PC-9 (cell line): ENCODE results near the gene AZI2. TPM values are rescaled to one million over a fixed set of nuclear protein-coding genes. Genes with fewer than 3 reads are reported as not detected.

ENCODE experiments used
- BruUV-seq: library from RNA; stranded (reverse); fragments of 400-500 nt; replicated peaks from 2 replicates; lab custom pipeline; 2021; lab: Mats Ljungman, UMichigan
- CTCF ChIA-PET: fragments of 300-600 bp; sonication (Branson Sonifier 250); formaldehyde crosslinking; loops from one replicate; lab custom pipeline; 2022; ENCODE audit warnings: antibody characterized with exemption; lab: Charles Lee
- POLR2A ChIA-PET: fragments of 300-600 bp; sonication (Branson Sonifier 250); formaldehyde crosslinking; loops from one replicate; lab custom pipeline; 2022; ENCODE audit warnings: antibody characterized with exemption; ENCODE audit not compliant: unreplicated experiment; lab: Charles Lee
- DNase-seq, 2 experiments: peaks; one replicate each; pipeline versions ENCODE4 v3.0.0 to v3.0.0-alpha.2; 2015 to 2022; ENCODE audit warnings: mixed read lengths in 1 of 2
- H2AFZ ChIP-seq: fragments of 200-600 bp; sonication (generic); 2 replicates; pipeline ENCODE4 v1.8.1; 2017; ENCODE audit warnings: antibody characterized with exemption
- H3F3A ChIP-seq: fragments of 200-600 bp; sonication (generic); 2 replicates; pipeline ENCODE4 v1.8.1; 2017; ENCODE audit warnings: antibody characterized with exemption, mild to moderate bottlenecking, low read depth; ENCODE audit not compliant: insufficient read depth
- H3K27ac ChIP-seq: fragments of 200-600 bp; sonication (generic); 2 replicates; pipeline ENCODE4 v1.6.1; 2016; ENCODE audit warnings: mixed run types
- H3K27me3 ChIP-seq: fragments of 200-600 bp; sonication (generic); 2 replicates; pipeline ENCODE4 v1.6.1; 2016; ENCODE audit warnings: low read depth, mixed run types; ENCODE audit not compliant: insufficient read depth
- H3K36me3 ChIP-seq: fragments of 200-600 bp; sonication (generic); 2 replicates; pipeline ENCODE4 v1.6.1; 2016; ENCODE audit warnings: low read depth, mixed run types
- H3K4me1 ChIP-seq: fragments of 200-600 bp; sonication (generic); replicated peaks from 2 replicates; pipeline ENCODE4 v1.6.1; 2016; ENCODE audit warnings: mixed run types; ENCODE audit not compliant: insufficient read depth
- H3K4me2 ChIP-seq: fragments of 200-600 bp; sonication (generic); 2 replicates; pipeline ENCODE4 v1.6.1; 2017; ENCODE audit warnings: mixed run types
- H3K4me3 ChIP-seq: fragments of 200-600 bp; sonication (generic); 2 replicates; pipeline ENCODE4 v1.6.1; 2016; ENCODE audit warnings: mixed run types
- H3K79me2 ChIP-seq: fragments of 200-600 bp; sonication (generic); 2 replicates; pipeline ENCODE4 v1.6.1; 2017; ENCODE audit warnings: low read depth, mixed run types
- H3K9me2 ChIP-seq: fragments of 200-600 bp; sonication (generic); 2 replicates; pipeline ENCODE4 v1.8.1; 2017; ENCODE audit warnings: mild to moderate bottlenecking; ENCODE audit not compliant: insufficient read depth
- H3K9me3 ChIP-seq: fragments of 200-600 bp; sonication (generic); 2 replicates; pipeline ENCODE4 v1.8.1; 2016; ENCODE audit warnings: low read depth; ENCODE audit not compliant: insufficient read depth
- H4K20me1 ChIP-seq: fragments of 200-600 bp; sonication (generic); 2 replicates; pipeline ENCODE4 v1.8.1; 2017; ENCODE audit not compliant: insufficient read depth
- EZH2 ChIP-seq: fragments of 200-600 bp; sonication (generic); IDR thresholded peaks from 2 replicates; pipeline ENCODE4 v1.8.0; 2017; ENCODE audit warnings: antibody characterized with exemption, low read depth
- intact Hi-C: fragments of 100-400 bp; cut with micrococcal nuclease; formaldehyde crosslinking; loops from one replicate; pipeline ENCODE4 v1.10.0; 2022; ENCODE audit not compliant: unreplicated experiment
- total RNA-seq: library from RNA; stranded (reverse); gene quantifications from 2 replicates; pipeline ENCODE4 v1.2.3, GENCODE V29; 2021
- TF ChIP-seq, protein P1 (sequence below): fragments of 200-600 bp; sonication (generic); conservative IDR thresholded peaks from 2 replicates; pipeline ENCODE4 v1.6.1; 2017; ENCODE audit warnings: mixed run types, antibody characterized with exemption, mild to moderate bottlenecking, moderate library complexity

Gene AZI2
- total RNA-seq, 1 experiment from 2014 or later, result 39.5 TPM

DNA sequence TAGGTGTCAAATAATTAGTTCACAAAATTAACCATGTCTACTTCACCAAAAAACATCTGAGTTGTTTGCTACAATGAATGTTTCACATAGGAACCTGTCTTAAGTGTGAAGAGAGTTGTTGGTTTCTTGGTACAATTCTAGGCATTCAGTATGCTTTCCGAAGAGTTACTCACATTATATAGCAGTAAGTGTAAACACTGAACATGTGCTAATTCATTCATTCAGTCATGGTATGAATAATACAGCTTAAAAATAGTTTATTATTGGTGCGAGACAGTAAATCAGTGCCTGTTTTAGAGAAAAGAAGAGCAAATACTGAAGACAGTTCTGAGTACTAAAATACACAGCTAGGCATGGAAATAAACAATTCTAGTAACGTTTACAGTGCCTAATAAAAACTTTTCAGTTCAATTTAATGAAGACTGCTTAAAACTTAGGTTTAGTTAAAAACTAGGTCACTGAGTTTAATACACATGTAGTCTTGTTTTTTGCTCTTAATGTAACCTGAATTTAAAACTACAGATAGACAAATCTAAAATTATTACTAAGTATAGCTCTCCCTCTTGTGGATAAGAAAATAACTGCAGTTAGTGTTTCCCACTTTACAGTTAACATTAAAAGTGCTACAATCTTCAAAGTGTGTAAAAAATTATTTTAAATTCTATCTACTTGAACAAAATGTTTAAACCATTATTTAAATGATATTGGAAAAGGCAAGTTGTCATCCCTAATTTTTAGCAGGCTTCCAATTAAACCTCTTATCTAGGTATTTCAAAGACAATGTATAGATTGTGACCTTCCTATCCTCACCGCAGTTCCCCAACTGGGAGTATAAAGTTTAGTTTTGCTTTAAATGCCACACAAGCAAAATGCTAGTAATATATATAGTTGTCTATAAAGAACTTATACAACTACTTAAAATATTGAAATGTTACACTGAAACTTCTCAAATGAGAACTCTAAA is 20.2 kb downstream of the AZI2 start:
- no peaks in the 10 kb centered on the region for H3K27me3 ChIP-seq
- ChIA-PET POLR2A (no interaction called here), CTCF (interaction anchor here (1.2 to 2.1 kb wide), 2 partner anchors 11 to 616 kb away, joined by 3 to 14 read pairs; no protein-coding TSS in a partner anchor)
- H3K4me3 ChIP-seq, result no peak overlapping the region
- no peak overlapping the region for H2AFZ ChIP-seq
- H3K9me3 ChIP-seq, result no peaks in the 10 kb centered on the region
- no peaks in the 10 kb centered on the region for H3K79me2 ChIP-seq
- H4K20me1 ChIP-seq, result peaks cover 3% of the 10 kb centered on the region; the same call in 1 of the 2 replicates
- H3K36me3 ChIP-seq, result peaks cover 5% of the 10 kb centered on the region; the same call in 1 of the 2 replicates
- H3F3A ChIP-seq, result no peaks in the 10 kb centered on the region
- H3K9me2 ChIP-seq, result no peaks in the 10 kb centered on the region
- H3K4me2 ChIP-seq, result no peak overlapping the region
- H3K4me1 ChIP-seq, result no peaks in the 10 kb centered on the region
- no peak overlapping the region for H3K27ac ChIP-seq
- no peak for DNase-seq
- BruUV-seq, result no TSS peak
- intact Hi-C loops, result loop anchor here (2.0 kb wide), 1 partner anchor 616 kb away; no protein-coding TSS in a partner anchor
- no peak for TF ChIP-seq EZH2
- TF ChIP-seq, protein P1, sequence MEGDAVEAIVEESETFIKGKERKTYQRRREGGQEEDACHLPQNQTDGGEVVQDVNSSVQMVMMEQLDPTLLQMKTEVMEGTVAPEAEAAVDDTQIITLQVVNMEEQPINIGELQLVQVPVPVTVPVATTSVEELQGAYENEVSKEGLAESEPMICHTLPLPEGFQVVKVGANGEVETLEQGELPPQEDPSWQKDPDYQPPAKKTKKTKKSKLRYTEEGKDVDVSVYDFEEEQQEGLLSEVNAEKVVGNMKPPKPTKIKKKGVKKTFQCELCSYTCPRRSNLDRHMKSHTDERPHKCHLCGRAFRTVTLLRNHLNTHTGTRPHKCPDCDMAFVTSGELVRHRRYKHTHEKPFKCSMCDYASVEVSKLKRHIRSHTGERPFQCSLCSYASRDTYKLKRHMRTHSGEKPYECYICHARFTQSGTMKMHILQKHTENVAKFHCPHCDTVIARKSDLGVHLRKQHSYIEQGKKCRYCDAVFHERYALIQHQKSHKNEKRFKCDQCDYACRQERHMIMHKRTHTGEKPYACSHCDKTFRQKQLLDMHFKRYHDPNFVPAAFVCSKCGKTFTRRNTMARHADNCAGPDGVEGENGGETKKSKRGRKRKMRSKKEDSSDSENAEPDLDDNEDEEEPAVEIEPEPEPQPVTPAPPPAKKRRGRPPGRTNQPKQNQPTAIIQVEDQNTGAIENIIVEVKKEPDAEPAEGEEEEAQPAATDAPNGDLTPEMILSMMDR, result peak; percentile 82

DNA sequence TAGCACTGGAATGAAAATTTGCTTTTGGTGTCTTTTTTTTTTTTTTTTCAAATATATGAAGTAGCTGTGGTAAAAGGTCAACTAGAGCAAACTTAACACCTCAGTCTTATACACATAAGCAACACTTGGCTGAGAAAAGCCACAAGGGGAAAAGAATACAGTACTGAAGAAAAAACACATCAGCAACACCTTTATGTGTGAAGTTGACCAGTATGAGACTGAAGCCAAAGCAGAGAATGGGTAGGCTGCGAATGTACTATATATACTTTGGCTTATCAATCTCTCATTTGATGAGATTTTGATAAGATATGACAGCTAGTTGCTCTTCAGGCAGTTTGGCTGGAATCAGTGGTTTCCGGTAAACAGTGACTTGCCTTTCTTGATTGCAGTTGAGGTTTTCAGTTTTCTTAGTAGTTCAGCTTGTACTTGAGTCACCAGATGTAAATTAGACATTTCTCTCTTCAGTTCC is 22.1 kb downstream of the AZI2 start:
- POLR2A ChIA-PET, result no interaction called here
- Histone ChIP-seq H3K4me2 (no peak overlapping the region), H4K20me1 (peaks cover 3% of the 10 kb centered on the region; the same call in 1 of the 2 replicates), H3K27me3 (no peaks in the 10 kb centered on the region), H3F3A (no peaks in the 10 kb centered on the region), H3K9me3 (no peaks in the 10 kb centered on the region), H3K27ac (no peak overlapping the region), H3K9me2 (no peaks in the 10 kb centered on the region), H3K4me1 (no peaks in the 10 kb centered on the region), H3K36me3 (peaks cover 5% of the 10 kb centered on the region; the same call in 1 of the 2 replicates), H2AFZ (no peak overlapping the region), H3K4me3 (no peak overlapping the region), H3K79me2 (no peaks in the 10 kb centered on the region)
- TF ChIP-seq, protein P1, result no peak
- no peak for TF ChIP-seq EZH2
- intact Hi-C loops, result no loop called here
- no peak for DNase-seq
- CTCF ChIA-PET, result interaction anchor here (0.6 kb wide), 1 partner anchor 69 kb away, joined by 4 read pairs; no protein-coding TSS in a partner anchor
- no TSS peak for BruUV-seq

- DNase-seq, result no peak
- TF ChIP-seq, protein P1, result no peak
- Histone ChIP-seq H3K4me1 (no peaks in the 10 kb centered on the region), H3K79me2 (no peaks in the 10 kb centered on the region), H4K20me1 (no peaks in the 10 kb centered on the region), H3F3A (no peaks in the 10 kb centered on the region), H3K4me2 (no peak overlapping the region), H3K36me3 (peaks cover 13% of the 10 kb centered on the region; the same call in 1 of the 2 replicates), H3K9me2 (no peaks in the 10 kb centered on the region), H3K27me3 (no peaks in the 10 kb centered on the region), H2AFZ (no peak overlapping the region), H3K27ac (no peak overlapping the region), H3K4me3 (no peak overlapping the region), H3K9me3 (no peaks in the 10 kb centered on the region)
- BruUV-seq, result no TSS peak
- POLR2A ChIA-PET, result no interaction called here
- intact Hi-C loops, result no loop called here
- CTCF ChIA-PET, result no interaction called here
Measured at GRCh38 chr3:28322464-28322863, 26.2 kb downstream of the AZI2 start.
